ENCODE results near the gene LY6G6C. TPM values are rescaled to one million over a fixed set of nuclear protein-coding genes. Genes with fewer than 3 reads are reported as not detected.

Gene LY6G6C
- total and polyA plus RNA-seq, 2 of the 4 experiments (the other 2 are of a cell fraction) = not detected

GRCh38 chr6:31680226-31681134, 41.1 kb downstream of the LY6G6C start, which contains the start of gene LY6G5C (continued):
- TF ChIP-seq CTCF (conservative IDR thresholded peaks at IDR 0.05; ENCODE audit: low read depth, low read length) (peak; percentile 94), RFX5 (IDR thresholded peaks at IDR 0.05; ENCODE audit: low read depth, low read length) (no peak), USF2 (IDR thresholded peaks at IDR 0.05; ENCODE audit: low read depth, low read length) (no peak)
